ENCODE measurements around the gene LYL1.

Gene LYL1

DNA sequence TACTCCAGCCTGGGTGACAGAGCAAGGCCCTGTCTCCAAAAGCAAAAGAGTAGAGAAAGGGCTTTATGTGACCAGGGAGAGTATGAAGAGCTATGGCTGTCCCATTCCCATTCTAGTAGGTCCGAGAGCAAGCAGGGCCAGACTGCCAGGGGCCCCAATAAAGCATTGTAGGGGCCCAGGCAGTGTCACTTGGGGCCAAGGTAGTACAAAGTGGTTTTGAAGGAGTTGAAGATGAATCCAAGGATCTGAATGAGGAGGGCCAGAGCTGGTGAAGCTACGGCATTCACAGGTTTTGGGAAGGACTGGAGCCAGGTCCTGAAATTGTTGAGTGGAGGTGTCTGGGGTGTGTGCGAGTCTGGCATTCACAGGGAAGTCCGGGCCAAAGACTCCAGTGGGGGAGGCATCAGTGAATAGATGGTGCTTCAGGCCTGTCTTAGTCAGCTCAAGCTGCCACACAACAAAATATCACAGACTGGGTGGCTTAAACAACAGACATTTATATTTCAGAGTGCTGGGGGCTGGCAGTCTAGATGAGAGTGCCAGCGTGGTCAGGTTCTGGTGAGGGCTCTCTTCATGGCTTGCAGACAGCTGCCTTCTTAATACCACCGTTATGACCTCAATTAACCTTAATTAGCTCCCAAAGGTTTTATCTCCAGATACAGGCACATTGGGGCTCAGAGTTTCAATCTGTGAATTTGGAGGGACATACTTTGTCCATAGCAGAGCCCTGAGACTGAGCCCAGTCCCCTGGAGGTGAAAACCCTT, 25.3 kb upstream of the LYL1 start:
- no peaks in the 10 kb centered on the region for H3K27me3 ChIP-seq (ENCODE audit: insufficient read depth, insufficient read length)
- no peaks in the 10 kb centered on the region for H3K9me3 ChIP-seq (ENCODE audit: insufficient read depth, low read length)
- H3K4me3 ChIP-seq (ENCODE audit: insufficient read length, low read depth) = no peak overlapping the region
- H3K4me1 ChIP-seq (ENCODE audit: insufficient read depth, insufficient read length) = peaks cover 16% of the 10 kb centered on the region
- no peak for DNase-seq (ENCODE audit: low read depth, low spot score)
- TF ChIP-seq SUZ12 (IDR thresholded peaks at IDR 0.05; ENCODE audit: extremely low read depth, insufficient read depth, insufficient read length) = no peak
- TF ChIP-seq ZNF274 (IDR thresholded peaks at IDR 0.05; ENCODE audit: low read depth, low read length) = no peak
- TF ChIP-seq YY1 (IDR thresholded peaks at IDR 0.05; ENCODE audit: insufficient read depth, insufficient read length) = no peak
- no peak overlapping the region for H3K9ac ChIP-seq (ENCODE audit: insufficient read length, low read depth)
- peaks cover 77% of the 10 kb centered on the region for H3K36me3 ChIP-seq (ENCODE audit: insufficient read depth, insufficient read length, low read length)

DNA sequence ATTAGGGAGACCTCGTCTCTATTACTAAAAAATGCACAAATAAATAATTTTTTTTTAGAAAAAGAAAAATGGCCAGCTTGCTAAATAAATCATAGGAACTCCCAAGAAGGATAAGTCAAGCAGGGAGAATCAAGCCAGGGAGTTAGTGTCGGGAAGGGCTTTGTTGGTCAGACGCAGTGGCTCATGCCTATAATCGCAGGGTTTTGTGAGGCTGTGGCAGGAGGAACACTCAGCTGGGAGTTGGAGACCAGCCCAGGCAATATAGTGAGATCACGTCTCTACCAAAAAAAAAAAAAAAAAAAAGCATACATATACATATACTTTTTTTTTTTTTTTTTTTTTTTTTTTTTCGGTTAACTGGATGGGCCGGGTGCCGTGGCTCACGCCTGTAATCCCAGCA, 24.4 kb upstream of the LYL1 start:
- TF ChIP-seq YY1 (IDR thresholded peaks at IDR 0.05; ENCODE audit: insufficient read depth, insufficient read length) = no peak
- no peak for TF ChIP-seq SUZ12 (IDR thresholded peaks at IDR 0.05; ENCODE audit: extremely low read depth, insufficient read depth, insufficient read length)
- TF ChIP-seq ZNF274 (IDR thresholded peaks at IDR 0.05; ENCODE audit: low read depth, low read length) = no peak
- Histone ChIP-seq H3K4me3 (ENCODE audit: insufficient read length, low read depth) (no peak overlapping the region), H3K4me1 (ENCODE audit: insufficient read depth, insufficient read length) (peaks cover 23% of the 10 kb centered on the region), H3K36me3 (ENCODE audit: insufficient read depth, insufficient read length, low read length) (peaks cover 78% of the 10 kb centered on the region), H3K27me3 (ENCODE audit: insufficient read depth, insufficient read length) (no peaks in the 10 kb centered on the region), H3K9me3 (ENCODE audit: insufficient read depth, low read length) (no peaks in the 10 kb centered on the region), H3K9ac (ENCODE audit: insufficient read length, low read depth) (no peak overlapping the region)
- no peak for DNase-seq (ENCODE audit: low read depth, low spot score)

DNA sequence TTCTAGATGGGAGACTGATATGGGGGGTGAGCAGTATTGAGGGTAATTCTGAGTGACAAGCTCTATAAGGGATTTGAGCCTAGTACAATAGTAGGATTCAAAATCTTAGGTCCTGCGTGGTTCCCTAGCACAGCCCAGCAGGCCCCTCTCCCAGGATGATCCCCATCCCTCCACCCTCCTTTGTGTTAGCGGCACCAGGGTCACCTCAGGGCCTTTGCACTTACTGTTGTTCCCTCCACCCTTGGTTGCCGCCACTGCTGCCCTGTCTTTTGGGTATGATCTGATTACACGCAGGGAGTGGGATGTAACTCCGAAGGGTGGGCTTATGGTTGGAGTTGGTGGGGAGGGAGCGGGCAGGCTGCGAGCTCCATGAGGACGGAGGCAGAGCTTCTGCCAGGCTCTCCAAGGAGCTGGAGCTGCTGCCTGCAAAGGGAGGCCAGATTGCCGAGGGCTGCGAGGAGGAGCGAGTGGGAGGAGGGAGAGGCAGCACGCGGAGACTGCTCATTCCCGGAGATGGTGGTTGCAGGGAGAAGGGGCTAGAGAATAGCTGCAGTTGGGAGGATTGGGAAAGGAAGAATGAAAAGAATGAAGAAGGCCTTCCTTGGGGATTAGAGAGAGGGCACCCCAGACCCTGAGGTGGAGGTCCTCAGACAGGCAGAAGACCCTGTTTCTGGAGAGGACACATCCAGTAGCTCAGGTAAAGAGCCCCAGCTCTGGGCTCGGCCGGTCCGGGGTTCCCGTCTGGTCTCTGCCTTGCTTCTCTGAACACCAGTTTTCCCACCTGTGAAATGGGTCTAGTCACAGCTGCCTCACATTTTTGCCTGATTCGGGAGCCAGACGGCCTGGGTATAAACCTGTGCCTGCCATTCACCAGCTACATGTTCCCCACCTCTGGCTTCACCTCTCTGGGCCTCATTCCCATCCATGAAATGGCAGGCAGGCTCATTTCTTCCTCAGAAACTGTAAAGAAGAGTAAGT, 20.6 kb upstream of the LYL1 start:
- no peaks in the 10 kb centered on the region for H3K9me3 ChIP-seq (ENCODE audit: insufficient read depth, low read length)
- TF ChIP-seq ZNF274 (IDR thresholded peaks at IDR 0.05; ENCODE audit: low read depth, low read length) = no peak
- no peak for TF ChIP-seq SUZ12 (IDR thresholded peaks at IDR 0.05; ENCODE audit: extremely low read depth, insufficient read depth, insufficient read length)
- no peak for TF ChIP-seq YY1 (IDR thresholded peaks at IDR 0.05; ENCODE audit: insufficient read depth, insufficient read length)
- no peak for DNase-seq (ENCODE audit: low read depth, low spot score)
- no peaks in the 10 kb centered on the region for H3K27me3 ChIP-seq (ENCODE audit: insufficient read depth, insufficient read length)
- H3K36me3 ChIP-seq (ENCODE audit: insufficient read depth, insufficient read length, low read length) = peaks cover 79% of the 10 kb centered on the region
- H3K4me3 ChIP-seq (ENCODE audit: insufficient read length, low read depth) = no peak overlapping the region
- H3K9ac ChIP-seq (ENCODE audit: insufficient read length, low read depth) = no peak overlapping the region
- peaks cover 42% of the 10 kb centered on the region for H3K4me1 ChIP-seq (ENCODE audit: insufficient read depth, insufficient read length)

DNA sequence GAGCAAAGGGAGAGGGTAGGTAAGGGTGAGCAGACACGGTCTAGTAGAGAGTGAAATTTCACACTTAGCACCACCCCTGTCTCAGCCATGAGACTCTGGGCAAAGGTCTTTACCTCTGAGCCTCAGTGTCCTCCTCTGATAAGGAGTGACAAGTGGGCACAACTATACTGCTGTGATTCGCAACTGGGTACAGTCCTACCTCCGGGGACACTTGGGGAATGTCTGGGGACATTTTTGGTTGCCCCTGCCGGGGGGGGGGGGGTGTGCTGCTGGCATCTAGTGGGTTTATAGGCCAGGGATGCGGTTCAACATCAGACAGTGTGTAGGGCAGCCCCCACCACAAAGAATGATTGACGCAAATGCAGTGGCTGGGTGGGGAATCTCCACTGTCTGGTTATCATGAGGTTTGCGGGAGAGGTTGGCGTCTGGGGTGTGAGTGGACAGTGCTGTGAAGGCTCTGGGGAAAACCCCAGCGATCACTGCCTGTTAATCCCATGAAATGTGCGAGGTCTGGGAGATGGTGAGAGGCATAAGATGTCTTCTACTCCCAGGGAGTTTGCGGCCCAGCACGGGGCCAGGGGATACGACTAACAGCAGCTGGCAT, 19.7 kb upstream of the LYL1 start:
- no peaks in the 10 kb centered on the region for H3K9me3 ChIP-seq (ENCODE audit: insufficient read depth, low read length)
- no peak for DNase-seq (ENCODE audit: low read depth, low spot score)
- peaks cover 72% of the 10 kb centered on the region for H3K36me3 ChIP-seq (ENCODE audit: insufficient read depth, insufficient read length, low read length)
- peaks cover 37% of the 10 kb centered on the region for H3K4me1 ChIP-seq (ENCODE audit: insufficient read depth, insufficient read length)
- TF ChIP-seq YY1 (IDR thresholded peaks at IDR 0.05; ENCODE audit: insufficient read depth, insufficient read length) (no peak), ZNF274 (IDR thresholded peaks at IDR 0.05; ENCODE audit: low read depth, low read length) (no peak), SUZ12 (IDR thresholded peaks at IDR 0.05; ENCODE audit: extremely low read depth, insufficient read depth, insufficient read length) (no peak)
- H3K27me3 ChIP-seq (ENCODE audit: insufficient read depth, insufficient read length) = no peaks in the 10 kb centered on the region
- H3K9ac ChIP-seq (ENCODE audit: insufficient read length, low read depth) = peak overlapping the region; percentile 37
- no peak overlapping the region for H3K4me3 ChIP-seq (ENCODE audit: insufficient read length, low read depth)

DNA sequence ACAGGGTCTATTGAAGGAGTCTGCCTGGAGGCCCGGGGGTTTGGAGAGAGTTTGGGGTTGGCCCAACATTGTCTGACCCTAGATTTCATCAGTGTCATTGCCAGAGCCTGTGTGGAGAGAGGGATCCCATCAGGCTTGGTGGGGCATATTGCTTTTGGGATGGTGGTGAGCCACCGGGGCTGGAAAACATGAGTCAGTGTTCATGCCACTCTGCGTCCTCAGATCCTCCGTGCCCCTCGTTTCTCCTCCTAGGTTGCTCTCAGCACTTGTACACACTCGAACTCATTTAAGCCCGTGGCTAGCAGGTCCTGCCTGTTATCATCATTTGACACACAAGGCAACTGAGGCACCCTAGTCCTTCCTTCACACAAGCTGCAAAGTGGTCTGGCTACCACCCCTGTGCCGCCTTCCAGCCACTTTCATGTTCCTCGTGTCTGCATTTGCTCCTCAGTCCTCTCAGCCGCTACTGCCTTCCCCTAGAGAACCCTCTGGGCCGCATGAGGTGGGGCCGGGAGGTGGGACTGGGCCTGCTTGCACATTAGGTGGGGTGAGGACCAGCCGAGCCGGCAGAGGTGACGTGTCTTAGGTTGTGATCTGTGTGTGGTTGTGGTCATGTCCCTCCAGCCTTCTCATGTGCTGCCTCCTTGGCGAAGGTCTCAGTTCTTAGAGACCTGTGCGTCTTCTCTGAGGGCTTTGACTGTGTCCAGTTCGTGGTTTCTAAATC, 19.1 kb upstream of the LYL1 start:
- Histone ChIP-seq H3K9ac (ENCODE audit: insufficient read length, low read depth) (peak overlapping the region; percentile 37), H3K4me1 (ENCODE audit: insufficient read depth, insufficient read length) (peaks cover 37% of the 10 kb centered on the region), H3K36me3 (ENCODE audit: insufficient read depth, insufficient read length, low read length) (peaks cover 68% of the 10 kb centered on the region), H3K27me3 (ENCODE audit: insufficient read depth, insufficient read length) (no peaks in the 10 kb centered on the region), H3K4me3 (ENCODE audit: insufficient read length, low read depth) (no peak overlapping the region), H3K9me3 (ENCODE audit: insufficient read depth, low read length) (no peaks in the 10 kb centered on the region)
- TF ChIP-seq SUZ12 (IDR thresholded peaks at IDR 0.05; ENCODE audit: extremely low read depth, insufficient read depth, insufficient read length) = no peak
- TF ChIP-seq ZNF274 (IDR thresholded peaks at IDR 0.05; ENCODE audit: low read depth, low read length) = no peak
- TF ChIP-seq YY1 (IDR thresholded peaks at IDR 0.05; ENCODE audit: insufficient read depth, insufficient read length) = no peak
- DNase-seq (ENCODE audit: low read depth, low spot score) = no peak

DNA sequence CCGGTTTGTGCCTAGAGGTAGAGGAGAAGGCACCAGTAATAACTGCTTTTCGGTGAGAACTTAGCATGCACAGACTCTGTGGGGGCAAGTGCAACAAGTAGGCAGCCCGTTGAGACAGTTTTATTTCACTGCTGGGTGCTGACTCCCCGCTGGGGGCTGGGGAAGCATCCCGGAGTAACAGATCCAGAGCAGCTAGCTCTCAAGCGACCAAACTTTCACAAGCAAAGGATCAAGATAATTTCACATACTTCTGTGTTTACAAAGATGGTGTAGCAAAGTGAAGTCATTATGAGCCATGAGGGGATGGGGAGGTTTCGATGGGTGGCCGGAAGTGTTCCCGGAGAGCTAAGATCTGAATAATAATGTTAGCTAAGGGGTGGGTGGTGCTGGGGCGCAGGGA, 18.2 kb upstream of the LYL1 start:
- H3K4me3 ChIP-seq (ENCODE audit: insufficient read length, low read depth) = peak overlapping the region; percentile 9
- H3K4me1 ChIP-seq (ENCODE audit: insufficient read depth, insufficient read length) = peaks cover 37% of the 10 kb centered on the region
- no peak for DNase-seq (ENCODE audit: low read depth, low spot score)
- peaks cover 62% of the 10 kb centered on the region for H3K36me3 ChIP-seq (ENCODE audit: insufficient read depth, insufficient read length, low read length)
- H3K9me3 ChIP-seq (ENCODE audit: insufficient read depth, low read length) = no peaks in the 10 kb centered on the region
- TF ChIP-seq ZNF274 (IDR thresholded peaks at IDR 0.05; ENCODE audit: low read depth, low read length) (no peak), SUZ12 (IDR thresholded peaks at IDR 0.05; ENCODE audit: extremely low read depth, insufficient read depth, insufficient read length) (no peak), YY1 (IDR thresholded peaks at IDR 0.05; ENCODE audit: insufficient read depth, insufficient read length) (no peak)
- no peaks in the 10 kb centered on the region for H3K27me3 ChIP-seq (ENCODE audit: insufficient read depth, insufficient read length)
- peak overlapping the region; percentile 14 for H3K9ac ChIP-seq (ENCODE audit: insufficient read length, low read depth)

Data from NT2/D1 (cell line).